NCI-H146 treated with DMSO at 0.1 percent for 48 hours (cell line): Measurements from ENCODE around the gene CHTF18.
A peak's percentile ranks its signal among the peaks of the same experiment; 100 is the strongest.
"Not testable (repeated sequence)": the region's sequence is repeated elsewhere in the genome, so short reads cannot be mapped to it uniquely, and the experiment has no call there.

Experiments used
- DNase-seq: peaks from one replicate; lab custom pipeline; 2025; ENCODE audit not compliant: unreplicated experiment; lab: John Stamatoyannopoulos, UW

Gene CHTF18

DNA sequence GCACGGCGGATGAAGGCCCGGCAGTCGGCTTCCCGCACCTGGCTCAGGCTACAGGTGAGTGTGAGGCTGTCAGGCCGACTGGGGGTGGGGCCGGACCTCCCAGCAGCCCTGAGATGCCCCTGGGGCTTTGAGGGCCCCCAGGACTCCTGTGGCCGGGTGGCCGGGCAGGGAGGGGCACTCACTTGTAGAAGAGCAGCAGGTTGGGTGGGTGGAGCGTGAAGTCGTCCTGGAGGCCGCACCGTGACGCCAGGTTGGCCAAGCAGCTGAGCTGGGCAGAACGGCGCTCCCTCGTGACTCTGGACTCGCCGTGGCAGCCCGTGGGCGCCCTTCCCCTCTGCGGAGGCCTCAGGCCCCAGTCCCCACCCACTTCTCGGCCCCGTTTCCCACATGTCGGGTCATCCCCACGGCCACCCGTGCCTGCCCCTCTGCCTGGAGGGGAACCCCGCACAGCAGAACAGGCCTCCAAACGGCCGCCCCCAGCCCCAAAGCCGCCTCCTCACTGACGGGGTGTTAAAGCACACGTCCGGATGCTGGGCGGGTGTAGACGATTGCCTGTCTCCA lies 13.1 kb upstream of the CHTF18 start:
- DNase-seq: peak; percentile 18

DNA sequence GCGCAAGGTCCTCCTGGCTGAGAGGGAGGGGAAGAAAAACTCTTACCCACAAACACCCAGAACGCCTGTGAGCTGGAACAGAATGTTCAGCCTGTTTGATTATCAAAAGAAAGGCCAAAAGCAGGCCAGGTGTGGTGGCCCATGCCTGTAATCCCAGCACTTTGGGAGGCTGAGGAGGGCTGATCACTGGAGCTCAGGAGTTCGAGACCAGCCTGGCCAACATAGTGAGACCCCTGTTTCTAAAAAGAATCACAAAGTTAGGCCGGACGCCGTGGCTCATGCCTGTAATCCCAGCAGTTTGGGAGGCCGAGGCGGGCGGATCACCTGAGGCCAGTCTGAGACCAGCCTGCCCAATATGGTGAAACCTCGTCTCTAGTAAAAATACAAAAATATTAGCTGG lies 12.1 kb upstream of the CHTF18 start:
- not testable (repeated sequence) for DNase-seq

DNA sequence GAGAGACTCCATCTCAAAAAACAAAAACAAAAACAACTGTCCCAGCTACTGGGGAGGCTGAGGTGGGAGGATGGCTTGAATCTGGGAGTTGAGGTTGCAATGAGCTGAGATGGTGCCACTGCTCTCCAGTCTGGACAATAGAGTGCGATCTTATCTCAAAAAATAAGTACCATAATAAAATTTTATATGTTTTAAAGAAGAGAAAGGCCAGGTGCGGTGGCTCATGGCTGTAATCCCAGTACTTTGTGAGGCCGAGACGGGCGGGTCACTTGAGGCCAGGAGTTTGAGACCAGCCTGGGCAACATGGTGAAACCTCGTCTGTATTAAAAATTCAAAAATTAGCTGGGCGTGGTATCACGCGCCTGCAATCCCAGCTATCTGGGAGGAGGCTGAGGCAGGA lies 11.6 kb upstream of the CHTF18 start:
- DNase-seq: no peak

DNA sequence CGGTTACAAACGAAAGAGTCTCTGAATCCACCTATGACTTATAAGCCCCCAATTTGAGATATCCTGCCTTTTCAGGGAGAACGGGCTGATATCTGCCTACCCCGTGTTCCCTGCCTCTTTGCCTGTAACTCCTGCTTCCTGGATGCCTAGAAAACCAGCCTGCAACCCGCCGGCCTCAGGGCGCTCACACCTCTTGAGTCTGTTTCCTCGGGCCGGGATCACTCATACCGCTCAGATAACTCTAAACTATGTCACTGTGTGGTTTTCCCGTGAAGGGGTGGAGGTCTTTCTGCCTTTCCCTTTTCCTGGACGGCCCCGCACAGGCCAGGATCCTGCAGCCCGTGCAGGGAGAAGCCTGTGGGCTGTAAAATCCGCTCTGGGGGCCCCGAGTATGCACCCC lies 10.6 kb upstream of the CHTF18 start:
- DNase-seq: no peak

DNA sequence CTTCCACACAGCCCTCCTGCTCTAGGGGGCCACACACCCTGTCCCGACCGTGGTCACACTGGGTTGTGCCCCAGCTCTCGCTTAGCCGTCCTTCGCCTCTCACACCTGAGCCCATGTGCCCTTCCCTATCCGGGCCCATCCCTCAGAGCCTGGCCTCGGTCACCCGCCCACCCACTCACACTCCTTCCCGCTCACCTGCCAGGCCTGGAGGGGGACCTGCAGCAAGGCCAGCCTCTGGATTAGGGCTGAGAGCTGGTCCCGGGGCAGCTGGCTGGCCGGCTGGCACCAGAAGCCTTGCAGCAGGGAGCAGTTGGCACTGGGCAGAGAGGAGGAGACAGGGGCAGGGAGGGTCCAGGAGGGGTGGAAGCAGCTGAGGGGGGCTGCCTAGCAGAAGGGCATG lies 10.0 kb upstream of the CHTF18 start:
- DNase-seq: no peak

DNA sequence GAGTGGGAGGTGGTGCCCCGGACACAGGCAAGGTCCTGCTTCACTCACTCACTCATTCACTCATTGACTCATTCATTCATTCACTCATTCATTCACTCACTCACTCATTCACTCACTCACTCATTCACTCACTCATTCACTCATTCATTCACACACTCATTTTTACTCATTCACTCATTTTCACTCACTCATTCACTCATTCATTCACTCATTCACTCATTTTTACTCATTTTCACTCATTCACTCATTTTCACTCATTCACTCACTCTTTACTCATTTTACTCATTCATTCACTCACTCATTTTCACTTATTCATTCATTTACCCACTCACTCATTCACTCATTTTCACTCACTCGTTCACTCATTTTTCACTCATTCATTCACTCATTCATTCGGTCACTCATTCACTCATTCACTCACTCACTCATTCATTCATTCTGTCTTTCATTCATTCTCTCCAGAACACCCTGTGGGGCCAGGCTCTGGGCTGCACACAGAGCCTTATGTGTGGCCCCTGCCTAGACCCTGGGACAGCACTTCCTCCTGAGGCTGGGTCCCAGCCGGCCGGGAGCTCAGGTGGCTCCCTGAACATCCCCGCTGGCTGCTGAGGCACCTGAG lies 9.4 kb upstream of the CHTF18 start:
- DNase-seq: no peak

DNA sequence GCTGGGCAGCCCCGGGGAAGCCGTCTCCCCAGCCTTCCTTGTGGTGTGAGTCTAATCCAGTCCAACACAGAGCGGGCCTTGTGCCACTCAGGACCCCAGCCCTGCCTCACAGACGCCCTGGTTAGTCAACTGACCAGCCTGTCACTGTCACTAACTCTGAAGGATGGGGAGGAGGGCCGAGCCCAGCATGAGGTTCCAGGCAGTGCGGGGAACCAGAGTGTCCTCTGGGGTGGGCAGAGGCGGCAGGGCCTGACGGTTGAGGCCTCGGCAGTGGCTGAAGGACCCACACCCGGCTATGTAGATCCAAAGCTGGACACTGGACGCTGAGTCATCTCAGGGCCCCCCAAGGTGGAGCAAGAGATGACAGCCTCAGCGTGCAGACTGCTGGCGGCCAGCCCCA lies 8.9 kb upstream of the CHTF18 start:
- DNase-seq: no peak

DNA sequence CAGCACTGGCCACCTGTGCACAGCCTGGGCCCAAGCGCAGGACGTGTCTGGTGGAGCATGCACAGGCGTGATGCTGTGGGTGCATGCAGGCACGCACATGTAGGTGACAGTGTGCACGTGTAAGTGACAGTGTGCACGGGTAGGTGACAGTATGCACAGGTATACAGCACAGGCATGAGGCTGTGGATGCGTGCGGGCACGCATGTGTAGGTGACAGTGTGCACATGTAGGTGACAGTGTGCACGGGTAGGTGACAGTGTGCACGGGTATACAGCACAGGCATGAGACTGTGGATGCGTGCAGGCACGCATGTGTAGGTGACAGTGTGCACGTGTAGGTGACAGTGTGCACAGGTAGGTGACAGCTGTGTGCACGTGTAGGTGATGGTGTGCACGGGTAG lies 8.1 kb upstream of the CHTF18 start:
- DNase-seq: no peak

DNA sequence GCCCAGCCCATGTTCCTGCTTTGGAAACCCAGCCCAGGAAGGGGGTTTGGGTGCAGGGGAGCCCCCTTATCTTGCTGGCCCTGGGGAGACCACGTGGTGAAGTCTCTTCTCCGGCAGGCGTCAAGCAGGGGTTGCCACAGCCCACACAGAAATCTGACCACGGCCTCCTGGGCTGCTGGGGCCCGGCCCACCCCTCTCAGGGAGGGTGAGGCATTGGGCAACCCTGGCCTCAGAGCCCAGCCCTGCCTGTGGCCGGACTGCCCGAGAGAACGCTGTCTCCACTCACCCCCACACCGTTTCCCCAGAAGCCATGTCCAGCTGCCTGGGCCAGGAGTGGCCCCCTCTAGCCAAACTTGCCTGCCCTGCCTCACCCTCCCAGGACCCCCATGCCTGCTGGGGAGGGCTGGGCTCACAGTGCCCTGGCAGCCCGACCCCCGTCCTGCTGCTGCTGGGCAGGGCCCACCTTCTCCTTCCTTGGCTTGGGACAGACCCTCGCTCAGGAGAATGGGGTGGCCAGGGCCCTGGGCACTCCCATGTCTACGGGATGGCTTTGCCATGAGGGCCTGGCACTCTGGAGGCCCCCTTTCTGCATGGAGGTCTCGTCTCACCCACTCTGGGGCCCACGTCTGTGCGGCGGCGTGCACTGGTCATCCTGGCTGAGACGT lies 6.9 kb upstream of the CHTF18 start:
- no peak for DNase-seq

DNA sequence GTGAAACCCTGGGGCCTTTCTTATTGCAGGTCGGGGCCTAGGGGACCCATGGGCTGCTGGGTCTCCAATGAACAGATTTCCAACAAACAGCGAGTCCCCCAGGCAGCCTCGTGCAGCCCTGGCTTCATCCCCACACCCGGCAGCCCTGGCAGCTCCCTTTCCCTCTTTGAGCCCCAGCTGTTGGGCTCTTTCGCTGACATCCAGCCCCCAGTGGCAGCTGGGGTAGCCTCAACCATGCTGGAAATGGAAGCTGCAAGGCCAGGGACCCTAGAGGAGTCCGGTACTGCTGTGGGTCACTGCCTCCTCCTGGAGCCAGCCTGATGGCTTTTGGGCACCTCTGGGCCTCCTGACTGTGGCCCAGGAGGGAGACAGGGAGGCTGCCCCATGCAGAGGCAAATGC lies 6.2 kb upstream of the CHTF18 start:
- no peak for DNase-seq

DNA sequence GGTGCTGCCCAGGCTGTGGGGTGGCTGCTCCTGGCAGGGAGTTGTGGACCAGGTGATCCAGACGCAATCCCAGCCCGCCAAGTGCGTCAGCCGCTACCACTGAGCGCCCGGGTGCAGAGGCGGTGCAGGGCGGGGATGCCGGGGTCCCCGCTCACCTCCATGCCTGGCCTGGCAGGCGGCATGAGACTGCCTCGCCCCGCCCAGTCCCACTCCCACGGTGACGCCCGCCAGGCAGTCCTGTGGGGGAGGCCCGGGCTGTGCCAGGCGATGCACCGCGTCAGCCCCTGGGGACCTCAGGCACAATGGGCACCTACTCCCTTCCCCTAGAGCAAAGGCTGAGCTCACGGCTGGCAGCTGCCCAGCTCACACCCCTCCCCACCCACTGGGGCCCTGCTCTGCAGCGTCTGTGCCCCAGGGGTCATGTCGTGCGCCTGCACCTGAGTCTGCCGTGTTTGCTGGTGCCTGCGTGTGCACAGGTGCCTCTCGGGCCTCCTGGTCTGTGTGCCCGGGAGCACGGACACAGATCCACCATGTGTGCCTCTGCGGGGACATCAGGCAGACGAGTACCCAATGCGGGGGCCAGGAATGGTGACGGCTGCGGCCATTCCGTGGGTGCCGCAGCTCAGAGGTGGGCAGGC lies 5.5 kb upstream of the CHTF18 start:
- DNase-seq: peak; percentile 22

DNA sequence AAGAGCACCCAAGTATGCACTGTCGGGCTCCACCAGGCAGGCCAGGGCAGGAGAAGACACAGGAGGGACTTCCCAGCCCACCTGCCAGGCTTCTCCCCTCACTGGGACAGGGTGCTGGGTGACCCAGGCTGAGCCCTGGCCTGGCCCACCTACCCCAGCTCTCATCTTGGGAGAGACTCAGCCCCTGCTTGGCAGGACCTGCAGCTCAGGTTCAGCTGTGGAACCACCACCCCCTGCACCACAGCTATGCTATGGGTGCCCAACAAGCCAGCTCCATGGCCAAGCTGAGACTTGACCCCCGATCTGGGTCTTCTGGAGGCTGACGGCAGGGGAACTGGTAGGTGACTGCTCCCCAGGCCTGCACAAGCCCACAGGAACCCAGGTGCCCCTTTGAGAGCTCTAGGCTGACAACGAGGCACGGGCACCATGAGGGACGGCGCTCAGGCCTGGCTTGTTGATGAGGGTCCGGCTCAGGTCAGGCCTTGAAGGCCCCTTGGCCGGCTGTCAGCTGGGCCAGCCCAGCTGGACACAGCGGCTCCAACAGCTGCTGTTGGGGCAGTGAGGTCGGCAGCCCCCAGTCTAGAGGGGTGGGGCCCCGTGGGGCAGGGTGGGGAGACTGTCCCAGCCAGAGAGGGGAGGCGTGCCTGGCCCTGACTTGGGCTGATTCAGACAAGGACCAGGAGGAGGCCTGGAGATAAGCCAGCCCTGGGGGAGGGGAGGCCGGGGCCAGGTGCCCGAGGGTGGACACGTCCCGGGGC lies 4.8 kb upstream of the CHTF18 start:
- no peak for DNase-seq

DNA sequence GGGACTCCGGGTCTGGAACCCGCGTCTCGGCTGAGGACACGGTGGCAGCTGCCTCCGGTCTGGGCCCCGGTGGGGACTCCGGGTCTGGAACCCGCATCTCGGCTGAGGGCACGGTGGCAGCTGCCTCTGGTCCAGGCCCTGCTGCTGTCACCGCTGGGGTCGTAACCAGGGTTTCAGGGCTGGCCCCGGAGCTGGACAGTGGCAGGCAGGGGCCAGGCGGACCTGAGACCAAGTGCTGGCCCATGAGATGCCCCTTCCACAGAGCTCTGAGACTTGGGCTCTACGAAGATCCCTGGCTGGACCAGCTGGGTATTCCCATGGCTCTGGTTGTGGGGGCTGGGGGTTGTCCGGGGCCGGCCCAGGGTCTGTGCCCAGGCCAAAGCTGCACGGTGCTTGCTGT lies 4.0 kb upstream of the CHTF18 start:
- DNase-seq: no peak

DNA sequence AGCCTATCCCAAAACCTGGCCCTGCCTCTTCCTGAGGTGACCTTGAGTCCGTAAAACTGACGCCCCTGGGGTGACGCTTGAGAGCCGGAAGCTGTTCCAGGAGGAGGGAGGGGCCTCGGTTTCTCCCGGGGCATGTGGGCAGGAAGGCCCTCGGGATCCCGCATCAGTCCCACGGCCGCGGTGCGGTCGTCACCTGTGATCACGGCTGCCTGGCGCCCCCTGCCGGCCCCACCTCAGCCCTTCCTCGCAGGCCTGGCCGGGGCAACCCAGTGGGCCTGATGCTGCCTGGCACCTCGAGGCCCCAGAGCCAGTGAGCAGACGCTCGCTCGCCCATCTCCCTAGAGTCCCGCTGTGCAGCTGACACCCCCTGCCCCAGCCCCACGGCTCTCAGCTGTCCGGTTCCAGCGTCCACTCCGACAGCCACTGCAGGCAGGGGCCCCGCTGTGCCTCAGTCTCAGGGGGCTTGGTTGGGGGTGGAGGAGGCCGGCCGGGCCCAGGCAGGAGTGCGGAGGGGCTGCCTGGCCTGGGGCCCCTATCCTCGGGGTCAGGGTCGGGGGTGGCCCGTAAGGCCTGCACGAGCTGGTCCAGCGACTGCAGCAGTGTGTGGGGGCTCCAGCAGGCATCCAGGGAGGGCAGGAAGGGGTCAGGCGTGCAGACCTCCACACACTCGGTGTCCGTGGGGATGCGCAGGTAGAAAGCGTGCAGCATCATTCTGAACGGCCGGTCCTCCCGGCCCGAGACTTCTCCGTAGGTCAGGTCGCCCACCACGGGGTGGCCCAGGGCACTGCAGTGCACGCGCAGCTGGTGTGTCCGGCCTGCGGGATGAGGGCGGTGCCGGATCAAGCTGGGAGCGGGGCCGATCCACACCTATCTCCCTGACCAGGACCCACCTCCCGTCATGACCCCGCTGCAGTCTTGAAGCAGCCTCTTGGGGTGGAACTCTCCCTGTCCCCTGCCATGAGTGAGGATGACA lies 2.6 kb upstream of the CHTF18 start:
- no peak for DNase-seq

DNA sequence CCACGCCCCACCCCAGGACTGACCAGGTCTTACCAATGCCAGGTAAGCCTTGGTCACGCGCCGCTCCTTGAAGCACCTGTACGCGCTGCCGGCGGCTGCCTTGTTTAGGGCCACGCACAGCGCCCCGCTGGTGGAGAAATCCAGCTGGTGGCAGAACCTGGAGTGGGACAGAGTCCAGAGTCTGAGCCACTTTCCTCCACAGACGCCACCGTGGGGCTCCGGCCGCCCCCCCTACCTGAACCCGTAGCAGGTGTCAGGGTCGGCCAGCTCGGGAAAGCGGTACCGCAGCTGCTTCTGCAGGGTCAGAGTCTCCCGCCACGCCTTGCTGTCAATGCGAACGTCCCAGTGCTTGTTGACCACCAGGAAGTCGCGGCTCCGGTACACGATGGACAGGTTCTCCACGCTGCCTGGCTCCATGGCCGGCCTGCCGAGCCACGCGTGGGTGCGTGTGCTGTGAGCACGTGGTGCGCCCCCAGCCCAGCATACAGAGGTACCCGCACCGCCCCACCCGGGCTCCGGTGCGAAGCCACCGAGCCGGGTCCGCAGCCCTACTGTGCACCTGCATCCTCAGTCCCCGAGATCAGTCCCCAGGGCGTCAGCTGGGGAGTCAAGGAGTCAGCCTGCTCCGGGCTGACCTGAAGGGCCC lies 976 bp upstream of the CHTF18 start:
- DNase-seq: no peak

DNA sequence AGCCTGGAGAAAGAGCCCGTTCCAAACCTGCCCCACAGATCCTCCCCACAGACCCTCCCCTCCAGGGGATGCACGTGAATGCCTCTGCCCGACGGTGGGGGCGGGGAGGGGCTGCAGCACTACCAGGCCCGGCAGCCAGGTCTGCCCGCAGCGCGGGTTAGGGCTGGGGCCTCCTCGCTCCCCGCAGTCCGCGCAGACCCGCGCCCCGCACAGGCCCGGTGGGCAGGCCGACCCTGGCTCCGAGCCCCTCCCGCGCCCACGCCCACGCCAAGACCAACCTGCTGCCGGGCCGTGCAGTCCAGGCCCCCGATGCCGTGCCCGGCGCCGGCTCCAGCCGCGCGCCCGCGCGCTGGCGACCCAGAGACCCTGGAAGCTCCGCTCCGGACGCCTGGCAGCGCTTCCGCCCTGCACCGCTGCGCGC lies 432 bp upstream of the CHTF18 start, which contains the start of gene RPUSD1:
TSS of gene RPUSD1 (minus strand) at position 404 of the 421 bp plus-strand sequence. CDS start 644 bp downstream, outside the sequence.
- no peak for DNase-seq

DNA sequence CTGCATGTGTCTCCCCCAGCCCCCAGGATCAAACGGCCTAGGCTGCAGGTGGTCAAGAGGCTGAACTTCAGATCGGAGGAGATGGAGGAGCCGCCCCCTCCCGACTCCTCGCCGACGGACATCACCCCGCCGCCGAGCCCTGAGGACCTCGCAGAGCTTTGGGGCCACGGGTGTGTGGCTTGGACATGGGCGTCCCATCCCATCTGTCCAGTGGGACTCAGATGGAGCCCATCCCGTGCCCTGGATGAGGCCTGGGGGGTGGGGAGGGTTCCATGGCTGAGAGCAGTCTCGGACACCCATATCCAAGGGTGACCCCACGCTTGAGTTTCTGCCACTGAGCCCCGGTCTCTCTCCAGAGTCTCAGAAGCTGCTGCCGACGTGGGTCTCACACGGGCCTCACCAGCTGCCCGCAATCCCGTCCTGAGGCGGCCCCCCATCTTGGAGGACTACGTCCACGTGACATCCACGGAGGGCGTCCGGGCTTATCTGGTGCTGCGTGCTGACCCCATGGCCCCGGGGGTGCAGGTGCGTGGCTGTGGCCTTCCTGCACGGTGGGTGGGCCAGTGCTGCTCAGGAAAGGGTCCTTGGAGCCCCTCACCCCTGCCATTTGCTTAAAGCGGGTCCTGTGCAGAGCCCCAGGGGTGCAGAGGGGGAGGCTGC lies 901 bp downstream of the CHTF18 start:
- DNase-seq: no peak

DNA sequence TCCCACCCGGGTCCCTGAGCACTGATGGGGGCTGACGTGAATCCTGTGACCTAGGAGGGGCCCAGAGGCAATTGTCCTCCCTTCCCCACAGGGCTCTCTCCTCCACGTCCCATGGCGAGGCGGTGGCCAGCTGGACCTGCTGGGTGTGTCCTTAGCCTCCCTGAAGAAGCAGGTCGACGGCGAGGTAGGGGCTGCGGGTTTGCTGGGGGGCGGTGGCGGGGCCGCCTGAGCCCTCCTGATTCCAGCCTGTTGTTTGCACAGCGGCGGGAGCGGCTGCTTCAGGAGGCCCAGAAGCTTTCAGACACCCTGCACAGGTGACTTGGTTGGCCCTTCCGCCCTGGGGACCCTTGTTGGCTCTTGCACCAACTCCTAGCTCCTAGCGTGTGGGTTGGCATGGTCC lies 1.7 kb downstream of the CHTF18 start:
- DNase-seq: no peak

DNA sequence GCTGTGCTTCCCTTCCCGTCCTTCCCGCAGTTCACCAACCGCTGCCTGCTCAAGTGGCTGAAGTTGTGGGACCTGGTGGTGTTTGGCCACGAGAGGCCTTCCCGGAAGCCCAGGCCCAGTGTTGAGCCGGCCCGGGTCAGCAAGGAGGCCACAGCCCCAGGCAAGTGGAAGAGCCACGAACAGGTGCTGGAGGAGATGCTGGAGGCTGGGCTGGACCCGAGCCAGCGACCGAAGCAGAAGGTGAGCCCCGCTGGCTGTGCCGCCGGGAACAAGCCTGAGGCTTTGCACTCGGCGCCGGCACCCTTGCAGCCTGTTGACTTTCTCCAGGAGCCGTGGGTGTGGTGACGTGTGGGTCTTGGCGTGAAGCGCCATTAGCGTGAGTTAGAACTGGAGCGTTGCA lies 2.7 kb downstream of the CHTF18 start:
- no peak for DNase-seq
